Measurements from ENCODE around the gene ANKRD29.

- TF ChIP-seq REST (IDR thresholded peaks at IDR 0.05; ENCODE audit: insufficient read depth in 1 of 2, low read depth in 2 of 2, low read length in 2 of 2) (no peak), TAF1 (IDR thresholded peaks at IDR 0.05; ENCODE audit: borderline replicate concordance, insufficient read depth, low read length) (no peak), POLR2AphosphoS5 (IDR thresholded peaks at IDR 0.05; ENCODE audit: low read depth, low read length) (no peak)
Measured at GRCh38 chr18:23632615-23633014, 30.1 kb downstream of the ANKRD29 start.
